GM18520 (cell line): ENCODE measurements around the gene CCNI2.
"Not testable (repeated sequence)": the region's sequence is repeated elsewhere in the genome, so short reads cannot be mapped to it uniquely, and the experiment has no call there.

Experiments
- ATAC-seq: cut with Tn5 transposase; IDR thresholded peaks from one replicate; pipeline ENCODE4 v1.9.1; 2021; ENCODE audit not compliant: unreplicated experiment

Gene CCNI2

GRCh38 chr5:132779961-132780360, 32.7 kb downstream of the CCNI2 start:
- no peak for ATAC-seq

DNA sequence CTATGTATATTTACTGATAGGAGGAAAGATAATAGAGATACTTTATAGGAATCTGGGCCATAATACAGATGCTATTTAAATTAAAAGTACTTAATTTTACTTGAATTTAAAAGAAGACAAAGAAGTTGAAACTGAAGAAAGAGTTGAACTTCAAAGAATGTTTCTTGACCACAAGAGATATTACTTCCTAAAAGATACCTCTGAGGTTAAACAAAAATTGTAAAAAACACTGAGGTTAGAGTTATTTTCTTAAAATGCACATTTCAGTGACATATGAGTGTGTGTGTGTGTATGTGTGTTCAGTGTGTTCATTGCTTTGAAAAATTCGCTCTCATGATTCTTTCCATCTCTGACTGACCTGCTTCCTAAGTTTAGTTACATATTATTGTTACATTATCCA, 33.4 kb downstream of the CCNI2 start:
- no peak for ATAC-seq

- no peak for ATAC-seq
Measured at GRCh38 chr5:132781029-132781428, 33.8 kb downstream of the CCNI2 start.

GRCh38 chr5:132782101-132782500, 34.9 kb downstream of the CCNI2 start:
- no peak for ATAC-seq

GRCh38 chr5:132785365-132785764, 38.1 kb downstream of the CCNI2 start:
- ATAC-seq: no peak

DNA sequence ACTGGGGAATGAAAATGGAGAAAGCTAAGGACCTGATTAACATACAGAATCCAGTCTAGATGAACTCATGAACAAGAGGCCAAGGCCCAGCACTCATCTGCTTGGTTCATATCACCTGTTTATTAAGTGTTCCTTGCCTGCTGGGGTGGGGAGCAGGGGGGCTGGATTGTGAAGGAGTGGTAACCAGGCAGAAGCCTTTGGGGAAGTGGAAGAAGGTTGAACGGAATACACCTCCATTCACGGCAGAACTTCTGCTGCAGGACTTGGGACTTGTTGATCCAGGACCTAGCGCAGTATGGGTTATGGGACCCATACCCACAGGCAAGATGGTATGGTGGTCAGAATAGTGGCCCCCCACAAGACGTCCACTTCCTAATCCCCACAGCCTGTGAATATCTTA, 38.6 kb downstream of the CCNI2 start:
- ATAC-seq: no peak

DNA sequence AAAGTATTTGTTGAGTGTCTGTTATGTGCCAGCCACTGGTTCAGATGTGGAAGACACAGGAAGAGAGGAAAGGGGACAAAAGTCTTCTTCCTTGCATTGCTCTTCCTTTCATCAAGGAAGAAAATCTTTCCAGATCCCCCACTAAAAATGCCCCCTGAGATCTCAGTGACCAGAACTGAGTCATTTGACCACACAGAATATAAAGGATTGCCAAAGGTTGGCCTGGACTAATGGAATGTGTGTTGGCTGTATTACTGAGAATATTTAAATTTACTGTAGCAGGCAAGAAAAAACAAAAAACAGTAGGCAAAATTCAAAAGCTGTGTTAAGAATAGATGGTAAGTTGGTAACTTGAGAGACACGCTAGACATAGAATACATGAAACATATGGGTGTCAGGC, 39.9 kb downstream of the CCNI2 start:
- ATAC-seq: no peak

DNA sequence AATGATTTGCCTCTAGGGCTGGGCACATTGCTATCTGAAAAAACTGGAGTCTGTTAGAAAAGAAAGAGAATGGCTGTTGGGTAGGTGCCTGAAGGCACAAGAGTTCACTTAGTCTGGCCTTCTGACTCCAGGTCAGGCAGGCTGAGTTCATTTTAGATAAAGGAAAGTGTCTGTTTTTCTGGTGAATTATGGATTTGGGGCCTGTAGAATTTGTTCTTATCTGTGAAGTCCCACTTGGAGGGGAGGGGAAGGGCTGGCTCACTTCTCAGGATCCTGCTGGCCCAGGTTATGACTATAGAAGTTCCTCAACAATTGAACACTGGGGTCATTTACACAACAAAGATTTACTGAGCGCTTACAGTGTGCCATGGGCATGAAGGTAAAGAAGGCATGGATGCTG, 41.3 kb downstream of the CCNI2 start:
- ATAC-seq: no peak

DNA sequence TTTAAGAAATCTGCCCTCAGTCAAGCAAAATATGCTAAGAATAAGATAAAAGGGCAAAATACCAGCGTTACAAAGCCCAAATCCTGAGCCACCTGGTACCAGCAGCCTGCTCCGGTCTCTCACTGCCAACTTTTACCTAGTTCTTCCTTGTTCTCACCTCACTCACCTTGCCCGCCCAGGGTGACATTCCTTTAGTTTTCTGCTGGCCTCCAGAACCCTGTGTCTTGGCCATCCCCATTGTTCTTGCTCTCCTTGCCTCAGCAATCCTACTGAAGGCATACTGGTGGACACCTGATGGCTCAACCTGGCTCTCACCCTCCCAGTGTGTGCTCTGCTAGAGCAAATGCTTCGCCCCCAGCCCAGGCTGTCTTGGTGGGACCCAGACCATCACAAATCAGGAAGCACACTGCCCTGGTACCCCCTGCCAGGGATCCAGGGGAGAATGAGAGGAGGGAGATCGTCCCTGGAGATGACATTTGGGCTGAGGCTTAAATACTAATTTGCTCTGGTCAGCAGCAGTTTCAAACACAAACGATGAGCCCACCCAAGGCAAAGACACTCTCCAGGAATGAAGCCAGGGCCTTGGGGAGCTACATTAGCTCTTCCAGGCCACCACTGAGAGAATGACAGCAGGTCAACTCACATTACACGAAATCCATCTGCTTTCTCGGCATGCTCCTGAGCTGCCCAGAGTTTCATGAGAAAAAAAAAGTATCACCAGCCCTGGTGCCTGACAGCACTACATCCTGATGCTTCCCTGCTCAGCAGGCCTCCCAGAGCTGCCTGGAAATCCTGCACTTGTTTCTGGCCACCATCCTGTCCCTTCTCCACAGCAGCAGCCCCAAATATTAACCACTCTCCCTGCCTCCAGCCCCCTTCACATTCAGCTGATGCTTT, 42.0 kb downstream of the CCNI2 start:
- no peak for ATAC-seq

GRCh38 chr5:132790201-132790865, 43.1 kb downstream of the CCNI2 start:
- ATAC-seq: no peak

DNA sequence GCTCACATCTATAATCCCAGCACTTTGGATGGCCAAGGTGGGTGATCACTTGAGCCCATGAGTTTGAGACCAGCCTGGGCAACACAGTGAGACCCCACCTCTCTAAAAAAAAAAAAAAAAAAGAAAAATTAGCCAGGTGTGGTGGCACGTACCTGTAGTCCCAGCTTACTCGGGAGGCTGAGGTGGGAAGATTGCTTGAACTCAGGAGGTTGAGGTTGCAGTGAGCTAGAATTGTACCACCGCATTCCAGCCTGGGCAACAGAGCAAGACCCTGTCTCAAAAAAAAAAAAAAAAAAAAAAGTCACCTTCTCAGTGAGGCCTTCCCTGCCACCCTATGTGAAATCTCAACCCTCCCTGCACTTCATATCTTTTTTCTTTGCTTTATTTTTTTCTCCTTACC, 43.8 kb downstream of the CCNI2 start:
- no peak for ATAC-seq

GRCh38 chr5:132797651-132798050, 50.4 kb downstream of the CCNI2 start:
- ATAC-seq: no peak

- no peak for ATAC-seq
Measured at GRCh38 chr5:132799392-132799791, 52.2 kb downstream of the CCNI2 start.

GRCh38 chr5:132800545-132800944, 53.3 kb downstream of the CCNI2 start:
- no peak for ATAC-seq

DNA sequence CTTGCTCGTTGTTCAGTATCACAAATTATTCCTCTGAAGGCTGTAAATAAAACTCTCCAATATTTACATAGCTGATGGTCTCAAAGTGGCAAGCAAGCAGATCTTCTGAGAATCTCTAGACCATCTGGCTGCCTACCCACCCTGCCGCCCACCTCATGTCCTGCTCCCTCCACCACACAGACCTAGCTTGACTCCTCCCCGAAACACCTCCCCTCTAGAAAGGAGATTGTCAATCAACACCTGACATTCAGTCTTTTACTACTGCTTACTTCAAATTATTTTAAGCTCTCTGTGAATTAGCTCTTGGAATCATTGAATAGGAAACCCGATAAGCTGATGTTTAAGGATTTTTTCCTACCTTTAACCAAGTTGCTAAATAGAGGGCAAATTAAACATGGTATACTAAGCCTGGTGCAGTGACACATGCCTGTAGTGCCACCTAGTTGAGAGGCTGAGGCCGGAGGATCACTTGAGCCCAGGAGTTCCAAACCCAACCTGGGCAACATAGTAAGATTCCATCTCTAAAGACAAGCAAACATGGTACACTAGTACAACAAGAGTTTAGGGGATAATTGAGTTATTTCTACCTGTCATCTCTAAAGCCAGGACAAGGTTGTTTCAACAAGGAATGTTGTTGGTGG, 54.9 kb downstream of the CCNI2 start:
- no peak for ATAC-seq

GRCh38 chr5:132802685-132803066, 55.5 kb downstream of the CCNI2 start:
- ATAC-seq: not testable (repeated sequence)
